ENCODE results near the gene SPEM3.

SPEM3 gene

DNA sequence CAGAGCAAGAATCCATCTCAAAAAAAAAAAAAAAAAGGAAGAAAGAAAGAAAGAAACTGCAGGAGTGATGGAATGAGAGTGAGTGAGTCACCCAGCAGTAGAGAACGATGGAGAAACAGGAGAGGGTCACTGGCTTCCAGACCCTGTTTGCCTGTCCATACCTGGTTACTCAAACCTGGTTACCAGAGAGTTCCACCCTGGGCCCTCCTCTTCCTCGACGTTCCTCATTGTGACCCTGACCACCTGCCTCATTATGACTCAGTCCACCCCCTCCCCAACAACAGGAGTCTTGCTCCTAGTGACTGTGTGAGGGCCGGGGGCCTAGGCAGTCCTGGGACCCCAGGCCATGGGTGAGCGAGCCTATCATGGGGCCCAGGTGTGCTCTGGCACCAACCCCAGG, at the start of gene SPEM3:
TSS of gene SPEM3 (plus strand) at position 301 of the 400 bp plus-strand sequence. CDS start at position 347, 46 bp downstream.
- DNase-seq = no peak

DNA sequence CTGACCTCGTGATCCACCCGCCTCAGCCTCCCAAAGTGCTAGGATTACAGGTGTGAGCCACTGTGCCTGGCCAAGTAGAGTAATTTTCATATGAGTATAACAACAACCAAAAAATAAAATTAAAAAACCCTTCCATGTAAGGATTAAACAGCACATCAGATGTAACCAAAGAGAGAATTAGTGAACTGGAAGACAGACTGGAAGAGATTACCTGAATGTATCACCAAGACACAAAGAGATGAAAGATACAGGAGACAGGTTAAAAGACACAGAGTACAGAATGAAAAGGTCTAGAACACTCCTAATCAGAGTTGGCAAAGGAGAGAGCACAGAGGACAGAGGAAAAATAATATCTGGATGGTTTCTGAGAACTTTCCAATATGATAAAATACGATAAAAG, 49.5 kb upstream of the SPEM3 start:
- DNase-seq = no peak

DNA sequence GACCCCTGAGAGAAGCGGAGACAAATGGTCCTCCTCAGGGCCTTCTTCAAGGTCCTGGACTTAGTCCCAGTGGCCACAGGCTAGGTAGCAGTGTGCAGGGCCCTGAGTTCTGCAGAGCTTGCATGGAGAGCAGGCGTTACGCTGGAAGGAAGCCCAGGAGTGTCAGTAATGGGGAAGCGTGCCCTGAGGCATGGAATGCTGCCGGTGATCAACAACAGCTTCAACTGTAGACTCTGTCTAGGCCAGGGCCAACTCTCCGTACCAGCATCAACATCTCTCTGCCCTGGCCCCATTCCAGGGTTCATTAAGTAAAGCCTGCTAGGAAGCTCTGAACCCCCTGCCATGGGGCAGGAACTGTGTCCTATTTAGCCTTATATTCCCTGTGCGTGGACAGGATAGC, 48.3 kb upstream of the SPEM3 start:
- DNase-seq = no peak

DNA sequence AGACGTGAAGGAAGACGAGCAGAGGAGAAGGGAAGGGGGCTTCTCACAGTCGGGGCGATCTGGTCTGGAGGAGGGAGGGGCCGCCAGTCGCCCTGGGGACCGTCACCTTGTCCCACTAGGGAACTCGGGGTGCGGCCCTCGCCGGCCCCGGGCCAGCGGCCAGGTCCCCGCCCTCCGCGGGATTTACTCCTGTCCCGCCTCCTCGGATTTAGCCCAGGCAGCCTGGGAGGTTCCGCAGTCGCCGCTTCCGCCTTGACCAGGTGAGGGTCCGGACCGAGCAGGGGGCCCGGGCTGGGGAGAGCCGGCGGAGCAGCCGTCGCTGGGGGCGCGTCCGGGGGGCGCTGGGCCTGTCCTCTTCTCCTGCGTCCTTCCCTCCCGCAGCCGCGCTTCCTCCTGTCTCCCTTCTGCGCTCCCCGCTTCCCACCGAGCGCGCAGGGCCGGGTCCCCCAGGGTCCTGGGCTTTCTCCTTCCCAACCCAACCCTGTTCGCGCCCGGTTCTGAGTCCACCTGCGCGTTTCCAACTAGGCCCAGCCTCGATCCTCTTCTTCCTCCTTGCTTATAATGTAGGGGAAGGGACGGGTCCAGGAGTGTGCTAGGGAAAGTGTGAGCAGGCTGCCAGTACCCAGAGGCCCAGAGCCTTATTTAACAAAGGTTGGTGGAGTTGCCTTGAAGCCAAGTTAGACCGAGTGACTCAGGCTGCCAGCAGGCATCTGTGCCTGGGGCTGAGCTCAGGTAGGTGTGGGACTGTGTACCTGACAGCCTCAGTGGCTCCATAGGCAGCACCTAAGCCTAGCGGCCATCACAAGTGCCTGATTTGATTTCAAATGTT, 47.6 kb upstream of the SPEM3 start, which contains the start of gene TNK1:
TSS of gene TNK1 (plus strand) at position 235 of the 829 bp plus-strand sequence. CDS start 1,838 bp downstream, outside the sequence.
- no peak for DNase-seq

DNA sequence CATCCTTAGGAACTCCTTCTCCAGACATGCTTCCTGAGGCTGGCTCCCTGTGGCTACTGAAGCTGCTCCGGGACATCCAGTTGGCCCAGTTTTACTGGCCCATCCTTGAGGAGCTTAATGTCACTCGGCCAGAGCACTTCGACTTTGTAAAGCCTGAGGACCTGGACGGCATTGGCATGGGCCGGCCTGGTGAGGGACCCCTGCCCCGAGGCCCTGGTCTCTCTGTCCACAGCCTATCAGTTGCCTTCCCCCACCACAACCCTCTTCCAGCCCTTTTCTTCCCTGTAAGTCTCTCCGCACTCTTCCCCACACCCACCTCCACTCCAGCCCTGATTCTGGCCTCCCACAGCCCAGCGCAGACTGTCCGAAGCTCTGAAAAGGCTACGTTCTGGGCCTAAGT, 45.8 kb upstream of the SPEM3 start:
- DNase-seq = no peak

DNA sequence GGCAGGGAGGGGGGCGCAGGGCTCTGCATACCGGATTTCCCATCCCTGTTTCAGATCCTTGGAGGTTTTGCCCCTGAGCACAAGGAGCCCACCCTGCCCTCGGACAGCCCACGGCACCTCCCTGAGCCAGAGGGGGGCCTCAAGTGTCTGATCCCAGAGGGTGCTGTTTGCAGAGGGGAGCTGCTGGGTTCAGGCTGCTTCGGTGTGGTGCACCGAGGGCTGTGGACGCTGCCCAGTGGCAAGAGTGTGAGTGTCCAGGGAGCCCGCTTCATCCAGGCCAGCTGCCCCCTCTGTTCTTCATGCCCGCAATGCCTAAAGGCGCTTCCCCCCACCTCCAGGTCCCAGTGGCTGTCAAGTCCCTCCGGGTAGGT, 45.3 kb upstream of the SPEM3 start:
- DNase-seq = no peak

GRCh38 chr17:7383742-7384488, 44.7 kb upstream of the SPEM3 start:
- peak; percentile 78 for DNase-seq

GRCh38 chr17:7384489-7385081, 44.1 kb upstream of the SPEM3 start:
- no peak for DNase-seq

DNA sequence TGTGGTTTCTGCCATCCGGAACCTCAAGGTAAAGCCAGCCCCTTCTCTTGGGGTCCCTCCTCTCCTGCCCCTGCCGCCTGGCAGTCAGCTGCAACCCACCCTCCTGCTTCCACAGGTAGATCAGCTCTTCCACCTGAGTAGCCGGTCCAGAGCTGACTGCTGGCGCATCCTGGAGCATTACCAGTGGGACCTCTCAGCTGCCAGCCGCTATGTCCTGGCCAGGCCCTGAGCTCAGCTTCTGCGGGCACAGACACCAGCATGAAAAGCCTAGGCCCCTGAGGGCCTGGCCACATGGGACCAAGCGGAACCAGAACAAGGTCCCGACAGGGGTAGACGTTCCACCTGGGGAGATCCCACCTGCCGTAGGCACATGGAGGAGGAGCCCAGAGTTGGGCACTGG, 39.8 kb upstream of the SPEM3 start:
- DNase-seq = no peak

DNA sequence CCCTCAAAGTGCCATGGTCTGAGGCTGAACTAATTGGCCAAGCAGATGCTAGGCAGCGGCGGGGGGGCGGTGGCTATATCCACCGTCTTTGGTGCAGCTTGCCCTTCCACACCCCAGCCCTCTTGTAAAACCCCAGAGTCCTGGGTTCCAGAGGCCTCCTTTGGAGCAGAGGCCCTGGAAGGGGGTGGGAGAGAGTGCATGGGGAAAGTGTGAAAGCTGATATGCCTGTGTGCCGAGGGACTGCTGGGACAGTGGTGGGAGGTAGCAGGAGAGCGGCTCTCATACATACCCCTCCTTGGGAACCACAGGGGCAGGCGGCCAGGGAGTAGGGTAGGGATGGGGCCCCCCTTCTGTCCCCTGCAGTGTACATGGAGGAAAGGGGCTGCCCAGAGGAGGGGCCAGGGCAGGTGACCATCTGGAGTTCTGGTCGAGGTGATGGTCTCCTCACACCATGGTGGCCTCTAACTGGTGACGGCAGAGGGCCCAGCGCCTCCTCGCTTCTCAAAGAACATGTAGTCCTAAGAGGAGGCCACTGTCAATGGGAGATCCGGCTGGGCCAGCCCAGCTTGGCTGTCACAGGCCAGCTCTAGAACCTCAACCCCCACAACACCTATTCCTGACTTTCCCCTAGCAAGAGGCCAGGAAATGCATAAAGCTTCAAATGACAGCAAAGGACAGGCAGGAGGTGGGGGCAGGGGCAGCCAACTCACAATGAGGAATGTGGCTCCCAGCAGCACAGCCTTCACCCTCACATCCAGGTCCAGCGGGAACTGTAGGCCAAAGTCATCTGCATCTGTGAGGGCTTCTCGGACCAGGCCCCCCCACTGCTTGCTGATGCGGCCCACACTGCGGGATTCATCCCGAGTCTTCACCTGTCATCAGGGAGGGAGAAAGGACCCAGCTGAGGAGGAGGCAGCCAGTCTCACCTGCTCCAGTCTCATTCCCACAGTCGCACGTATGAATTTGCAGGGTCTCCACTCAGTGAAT, 38.4 kb upstream of the SPEM3 start:
- DNase-seq = no peak

- DNase-seq = no peak
These were observed 37.4 kb upstream of the SPEM3 start for GRCh38 chr17:7391307-7391706.

DNA sequence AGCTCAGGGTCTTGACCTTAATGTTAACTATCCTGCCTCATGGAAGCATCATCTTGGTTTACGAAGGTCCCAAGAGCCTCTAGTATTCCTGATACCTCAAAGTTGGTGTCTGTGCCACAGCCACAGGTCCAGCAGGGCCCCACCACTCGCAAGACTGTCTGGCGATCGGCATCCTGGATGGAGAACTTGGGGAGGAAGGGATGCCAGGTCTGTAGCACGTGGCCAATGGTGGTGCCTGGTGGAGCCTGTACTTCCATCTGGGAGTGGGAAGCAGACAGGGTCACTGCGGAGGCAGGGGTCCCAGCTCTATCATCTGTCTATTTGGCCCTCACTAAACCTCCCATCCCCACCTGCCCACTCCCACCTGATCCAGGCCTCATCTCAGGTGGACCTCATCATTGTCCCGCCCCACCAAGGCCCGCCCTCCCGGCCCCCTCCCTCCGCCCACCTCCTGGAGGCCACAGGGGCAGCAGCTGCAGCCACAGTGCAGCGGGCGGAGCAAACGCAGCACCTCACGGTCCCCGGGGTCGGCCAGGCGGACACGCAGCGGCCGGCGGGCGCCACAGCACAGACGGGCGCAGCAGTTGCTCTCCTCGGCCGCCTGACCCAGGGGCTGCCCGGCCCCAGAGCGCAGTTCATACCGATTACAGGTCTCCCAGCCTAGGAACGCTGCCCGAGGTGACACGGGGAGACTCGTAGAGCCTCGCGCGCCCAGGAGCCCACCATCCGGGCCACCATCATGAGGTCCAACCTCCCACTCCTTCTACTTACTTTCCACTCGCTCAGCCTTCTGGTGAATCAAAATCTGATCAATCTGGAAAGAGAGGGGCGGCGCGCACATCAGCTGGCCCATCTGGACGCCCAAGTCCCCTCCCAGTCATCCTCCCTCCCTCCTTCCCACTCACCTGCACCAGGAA, 35.7 kb upstream of the SPEM3 start:
- no peak for DNase-seq

GRCh38 chr17:7393613-7394451, 34.8 kb upstream of the SPEM3 start:
- peak; percentile 59 for DNase-seq

DNA sequence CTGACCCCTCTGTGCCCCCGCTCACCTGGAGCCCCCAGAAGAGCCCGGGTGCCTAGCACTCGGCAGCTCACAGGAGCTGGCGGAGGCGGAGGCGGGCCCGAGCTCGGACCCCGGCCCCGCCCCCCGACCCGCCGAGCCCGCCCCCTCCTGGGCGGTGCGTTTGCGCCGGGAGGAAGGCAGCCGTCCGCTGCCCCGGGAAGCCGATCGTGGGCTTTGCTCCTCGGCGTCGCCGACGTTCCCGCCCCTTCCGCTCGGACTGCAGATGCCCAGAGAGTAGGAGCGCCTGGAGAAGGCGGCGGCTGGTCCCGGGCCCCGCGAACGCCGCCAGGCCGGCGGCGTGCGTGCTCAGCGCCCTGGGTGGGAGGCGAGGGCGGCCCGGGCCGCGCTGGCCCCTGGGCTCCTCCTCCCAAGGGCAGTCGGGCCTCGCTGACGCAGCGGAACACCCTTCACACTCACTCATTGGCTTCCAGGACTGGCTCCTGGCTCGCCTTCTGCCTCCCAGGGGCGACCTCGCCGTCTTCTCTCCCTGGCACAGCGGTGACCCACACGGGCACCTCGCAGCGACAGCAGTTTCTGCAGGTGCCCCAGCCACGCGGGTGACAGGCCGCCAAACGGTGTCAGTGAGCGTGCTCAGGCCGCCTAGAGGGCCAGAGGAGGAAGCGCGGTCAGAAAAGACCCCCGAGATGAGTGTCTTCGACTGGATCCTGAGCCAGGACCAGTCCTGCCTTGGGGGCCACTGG, 34.0 kb upstream of the SPEM3 start, which contains the start of gene PLSCR3:
TSS of gene PLSCR3 (minus strand) at position 74 of the 740 bp plus-strand sequence. CDS start 415 bp downstream, outside the sequence.
- peak; percentile 84 for DNase-seq

- no peak for DNase-seq
These were observed 32.5 kb upstream of the SPEM3 start for GRCh38 chr17:7396147-7396546.

- no peak for DNase-seq
These were observed 30.0 kb upstream of the SPEM3 start for GRCh38 chr17:7398612-7399011.

- DNase-seq = peak; percentile 23
These were observed 25.5 kb upstream of the SPEM3 start for GRCh38 chr17:7403043-7403726.

DNA sequence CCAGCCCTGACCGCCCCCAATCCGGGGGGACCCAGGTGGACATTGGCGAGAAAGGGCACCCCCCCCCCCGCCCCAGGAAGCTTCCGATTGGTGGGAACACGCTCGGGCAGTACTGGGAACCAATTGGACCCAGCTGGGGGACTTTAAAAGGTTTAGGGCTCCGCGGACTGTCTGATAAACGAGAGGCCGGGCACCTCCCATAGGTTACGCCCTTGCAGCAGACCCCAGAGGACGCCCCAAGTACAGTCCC, 25.0 kb upstream of the SPEM3 start:
- DNase-seq = no peak
